KMS-11 (cell line): ENCODE results near the gene IRF4.

Source experiments
- H2AFZ ChIP-seq: fragments of 200-600 bp; sonication (generic); 2 replicates; pipeline ENCODE4 v1.6.1; 2016; ENCODE audit warnings: antibody characterized with exemption, mixed run types, low read depth
- H3K27ac ChIP-seq: fragments of 200-600 bp; sonication (generic); 2 replicates; pipeline ENCODE4 v1.6.1; 2016; ENCODE audit warnings: mild to moderate bottlenecking, mixed run types
- H3K27me3 ChIP-seq: fragments of 200-600 bp; sonication (generic); 2 replicates; pipeline ENCODE4 v1.6.1; 2017; ENCODE audit warnings: mild to moderate bottlenecking, low read depth, mixed run types, moderate library complexity; ENCODE audit not compliant: insufficient read depth
- H3K36me3 ChIP-seq: fragments of 200-600 bp; sonication (generic); 2 replicates; pipeline ENCODE4 v1.6.1; 2017; ENCODE audit warnings: mild to moderate bottlenecking, mixed run types; ENCODE audit not compliant: insufficient read depth
- H3K4me1 ChIP-seq: fragments of 200-600 bp; sonication (generic); 2 replicates; pipeline ENCODE4 v1.6.1; 2016; ENCODE audit warnings: mild to moderate bottlenecking, low read depth, mixed run types; ENCODE audit not compliant: poor library complexity, severe bottlenecking
- H3K4me2 ChIP-seq: fragments of 200-600 bp; sonication (generic); 2 replicates; pipeline ENCODE4 v1.7.0; 2016; ENCODE audit warnings: mild to moderate bottlenecking, mixed run types
- H3K4me3 ChIP-seq: fragments of 200-600 bp; sonication (generic); IDR thresholded peaks from 2 replicates; pipeline ENCODE4 v1.6.1; 2017; ENCODE audit warnings: low read depth, low read length, mixed read lengths; ENCODE audit not compliant: insufficient read depth
- H3K79me2 ChIP-seq: fragments of 200-600 bp; sonication (generic); 2 replicates; pipeline ENCODE4 v1.6.1; 2016; ENCODE audit warnings: low read depth, mixed run types; ENCODE audit not compliant: insufficient read depth
- H3K9ac ChIP-seq: fragments of 200-600 bp; sonication (generic); 2 replicates; pipeline ENCODE4 v1.6.1; 2016; ENCODE audit warnings: mild to moderate bottlenecking, mixed run types
- H4K20me1 ChIP-seq: fragments of 200-600 bp; sonication (generic); 2 replicates; pipeline ENCODE4 v1.6.1; 2016; ENCODE audit warnings: mild to moderate bottlenecking, mixed run types; ENCODE audit not compliant: insufficient read depth
- CTCF ChIP-seq: fragments of 200-600 bp; sonication (generic); conservative IDR thresholded peaks from 2 replicates; pipeline ENCODE4 v1.6.1; 2017; ENCODE audit warnings: low read depth, mild to moderate bottlenecking, antibody characterized with exemption, low read length, moderate library complexity, mixed read lengths

The IRF4 gene

GRCh38 chr6:356828-357251 lies 34.7 kb upstream of the IRF4 start:
- H3K27me3 ChIP-seq = no peaks in the 10 kb centered on the region
- H4K20me1 ChIP-seq = no peaks in the 10 kb centered on the region
- H2AFZ ChIP-seq = no peak overlapping the region
- H3K36me3 ChIP-seq = no peaks in the 10 kb centered on the region
- no peak for TF ChIP-seq CTCF
- no peak overlapping the region for H3K4me2 ChIP-seq
- no peak overlapping the region for H3K4me3 ChIP-seq
- H3K27ac ChIP-seq = no peak overlapping the region
- peaks cover 10% of the 10 kb centered on the region for H3K4me1 ChIP-seq
- H3K9ac ChIP-seq = no peak overlapping the region
- H3K79me2 ChIP-seq = no peaks in the 10 kb centered on the region

GRCh38 chr6:357261-357790 lies 34.2 kb upstream of the IRF4 start:
- Histone ChIP-seq H3K79me2 (no peaks in the 10 kb centered on the region), H2AFZ (no peak overlapping the region), H3K4me2 (no peak overlapping the region), H3K4me1 (peaks cover 10% of the 10 kb centered on the region), H3K36me3 (no peaks in the 10 kb centered on the region), H4K20me1 (no peaks in the 10 kb centered on the region), H3K27ac (no peak overlapping the region), H3K4me3 (no peak overlapping the region), H3K27me3 (no peaks in the 10 kb centered on the region), H3K9ac (no peak overlapping the region)
- TF ChIP-seq CTCF = no peak

GRCh38 chr6:357791-358341 lies 33.7 kb upstream of the IRF4 start:
- H3K27ac ChIP-seq = no peak overlapping the region
- no peaks in the 10 kb centered on the region for H4K20me1 ChIP-seq
- no peak overlapping the region for H3K9ac ChIP-seq
- no peaks in the 10 kb centered on the region for H3K36me3 ChIP-seq
- no peaks in the 10 kb centered on the region for H3K79me2 ChIP-seq
- H3K4me3 ChIP-seq = no peak overlapping the region
- TF ChIP-seq CTCF = no peak
- no peaks in the 10 kb centered on the region for H3K27me3 ChIP-seq
- H3K4me2 ChIP-seq = no peak overlapping the region
- H2AFZ ChIP-seq = no peak overlapping the region
- H3K4me1 ChIP-seq = peaks cover 6% of the 10 kb centered on the region

- Histone ChIP-seq H3K4me3 (no peak overlapping the region), H3K27me3 (no peaks in the 10 kb centered on the region), H3K36me3 (no peaks in the 10 kb centered on the region), H3K4me1 (no peaks in the 10 kb centered on the region), H3K4me2 (no peak overlapping the region), H3K79me2 (no peaks in the 10 kb centered on the region), H3K9ac (no peak overlapping the region), H2AFZ (no peak overlapping the region), H4K20me1 (no peaks in the 10 kb centered on the region), H3K27ac (no peak overlapping the region)
- no peak for TF ChIP-seq CTCF
Observed at GRCh38 chr6:358432-358831, 33.1 kb upstream of the IRF4 start.
